Stimulated activated CD4-positive, alpha-beta T cell treated with anti-CD3 and anti-CD28 coated beads, Interleukin-15, amount 100 ng/mL, for 24 hours (primary cell): Measurements from ENCODE around the gene JMJD7.

Experiments
- DNase-seq: peaks from one replicate; pipeline ENCODE4 v3.0.0-alpha.2; 2020

JMJD7 gene

GRCh38 chr15:41801185-41801584, 26.7 kb upstream of the JMJD7 start:
- DNase-seq, result no peak

GRCh38 chr15:41801850-41802455, 25.9 kb upstream of the JMJD7 start:
- DNase-seq, result no peak

- DNase-seq, result no peak
These were observed 23.5 kb upstream of the JMJD7 start for GRCh38 chr15:41804361-41804760.

GRCh38 chr15:41804916-41805666, 22.8 kb upstream of the JMJD7 start:
- DNase-seq, result no peak

GRCh38 chr15:41805711-41806110, 22.2 kb upstream of the JMJD7 start:
- DNase-seq, result no peak

- DNase-seq, result no peak
These were observed 21.4 kb upstream of the JMJD7 start for GRCh38 chr15:41806291-41807181.

GRCh38 chr15:41809121-41809520, 18.8 kb upstream of the JMJD7 start:
- DNase-seq, result no peak

GRCh38 chr15:41809526-41810220, 18.2 kb upstream of the JMJD7 start:
- DNase-seq, result no peak

GRCh38 chr15:41810651-41811431, 17.1 kb upstream of the JMJD7 start:
- DNase-seq, result no peak

- peak; percentile 82 for DNase-seq
These were observed 16.3 kb upstream of the JMJD7 start for GRCh38 chr15:41811432-41812195.

GRCh38 chr15:41812820-41813375, 15.0 kb upstream of the JMJD7 start:
- DNase-seq, result no peak

- DNase-seq, result no peak
These were observed 14.5 kb upstream of the JMJD7 start for GRCh38 chr15:41813426-41813825.

- no peak for DNase-seq
These were observed 13.4 kb upstream of the JMJD7 start for GRCh38 chr15:41814534-41814933.

- no peak for DNase-seq
These were observed 11.1 kb upstream of the JMJD7 start for GRCh38 chr15:41816788-41817187.

- DNase-seq, result no peak
These were observed 10.6 kb upstream of the JMJD7 start for GRCh38 chr15:41817327-41817726.

GRCh38 chr15:41817781-41818180, 10.1 kb upstream of the JMJD7 start:
- no peak for DNase-seq

- no peak for DNase-seq
These were observed 8.3 kb upstream of the JMJD7 start for GRCh38 chr15:41819455-41820050.

- DNase-seq, result no peak
These were observed 7.0 kb upstream of the JMJD7 start for GRCh38 chr15:41820791-41821423.

- no peak for DNase-seq
These were observed 6.1 kb upstream of the JMJD7 start for GRCh38 chr15:41821831-41822230.

GRCh38 chr15:41822471-41822870, 5.4 kb upstream of the JMJD7 start:
- no peak for DNase-seq
